LNCaP clone FGC (cell line): ENCODE measurements around the gene YES1.
"Not testable (repeated sequence)": the region's sequence is repeated elsewhere in the genome, so short reads cannot be mapped to it uniquely, and the experiment has no call there.

ENCODE experiments used
- DNase-seq: peaks from one replicate; pipeline ENCODE4 v3.0.0-alpha.2; 2011; ENCODE audit warnings: low read depth
- H3K4me3 ChIP-seq: 2 replicates; pipeline ENCODE4 v1.5.1; 2011; ENCODE audit warnings: mild to moderate bottlenecking, low read depth, low read length, control low read depth
- TF ChIP-seq, protein P1 (sequence below): IDR thresholded peaks from 2 replicates; pipeline ENCODE4 v1.5.1; 2012; ENCODE audit warnings: mild to moderate bottlenecking; ENCODE audit not compliant: control insufficient read depth, insufficient read depth; ENCODE audit errors: extremely low read depth

The YES1 gene

DNA sequence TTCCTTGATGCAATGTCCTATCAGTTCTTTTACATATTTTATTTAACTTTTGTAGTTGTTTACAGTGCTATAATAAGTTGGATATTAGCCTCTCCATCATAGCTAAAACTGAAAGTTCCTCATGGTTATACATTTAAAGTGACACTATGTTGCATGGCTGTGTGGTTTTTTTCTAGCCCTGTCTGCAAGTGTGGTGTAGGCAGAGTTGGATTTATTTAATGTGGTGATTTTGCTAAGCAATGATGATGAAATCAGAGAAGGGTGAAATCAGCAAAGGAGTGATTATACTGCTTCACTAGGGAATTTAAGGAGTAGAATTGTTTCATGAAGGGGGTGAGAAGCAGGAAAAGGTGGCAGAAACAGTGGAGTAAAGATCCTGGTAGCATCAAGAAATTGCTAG lies 81.3 kb downstream of the YES1 start:
- no peak overlapping the region for H3K4me3 ChIP-seq
- TF ChIP-seq, protein P1, sequence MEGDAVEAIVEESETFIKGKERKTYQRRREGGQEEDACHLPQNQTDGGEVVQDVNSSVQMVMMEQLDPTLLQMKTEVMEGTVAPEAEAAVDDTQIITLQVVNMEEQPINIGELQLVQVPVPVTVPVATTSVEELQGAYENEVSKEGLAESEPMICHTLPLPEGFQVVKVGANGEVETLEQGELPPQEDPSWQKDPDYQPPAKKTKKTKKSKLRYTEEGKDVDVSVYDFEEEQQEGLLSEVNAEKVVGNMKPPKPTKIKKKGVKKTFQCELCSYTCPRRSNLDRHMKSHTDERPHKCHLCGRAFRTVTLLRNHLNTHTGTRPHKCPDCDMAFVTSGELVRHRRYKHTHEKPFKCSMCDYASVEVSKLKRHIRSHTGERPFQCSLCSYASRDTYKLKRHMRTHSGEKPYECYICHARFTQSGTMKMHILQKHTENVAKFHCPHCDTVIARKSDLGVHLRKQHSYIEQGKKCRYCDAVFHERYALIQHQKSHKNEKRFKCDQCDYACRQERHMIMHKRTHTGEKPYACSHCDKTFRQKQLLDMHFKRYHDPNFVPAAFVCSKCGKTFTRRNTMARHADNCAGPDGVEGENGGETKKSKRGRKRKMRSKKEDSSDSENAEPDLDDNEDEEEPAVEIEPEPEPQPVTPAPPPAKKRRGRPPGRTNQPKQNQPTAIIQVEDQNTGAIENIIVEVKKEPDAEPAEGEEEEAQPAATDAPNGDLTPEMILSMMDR, result no peak
- DNase-seq, result no peak

DNA sequence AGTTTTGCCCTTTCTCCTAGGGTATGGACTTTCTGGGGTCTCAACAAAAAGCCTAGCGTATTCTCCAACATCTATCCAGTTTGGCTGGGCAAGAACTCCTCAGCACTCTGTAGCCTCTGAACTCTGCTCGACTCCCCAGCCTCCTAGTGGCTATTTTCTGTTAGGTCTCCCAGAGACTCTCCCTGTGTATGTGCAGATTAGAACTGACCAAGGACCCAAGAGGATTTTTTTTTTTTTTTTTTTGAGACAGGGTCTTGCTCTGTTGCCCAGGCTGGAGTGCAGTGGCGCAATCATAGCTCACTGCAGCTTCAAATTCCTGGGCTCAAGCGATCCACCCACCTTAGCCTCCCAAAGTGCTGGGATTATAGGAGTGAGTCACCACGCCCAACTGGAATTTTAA lies 81.9 kb downstream of the YES1 start:
- not testable (repeated sequence) for H3K4me3 ChIP-seq, DNase-seq
- TF ChIP-seq, protein P1, result peak; percentile 17; the same call in 1 of the 2 replicates

DNA sequence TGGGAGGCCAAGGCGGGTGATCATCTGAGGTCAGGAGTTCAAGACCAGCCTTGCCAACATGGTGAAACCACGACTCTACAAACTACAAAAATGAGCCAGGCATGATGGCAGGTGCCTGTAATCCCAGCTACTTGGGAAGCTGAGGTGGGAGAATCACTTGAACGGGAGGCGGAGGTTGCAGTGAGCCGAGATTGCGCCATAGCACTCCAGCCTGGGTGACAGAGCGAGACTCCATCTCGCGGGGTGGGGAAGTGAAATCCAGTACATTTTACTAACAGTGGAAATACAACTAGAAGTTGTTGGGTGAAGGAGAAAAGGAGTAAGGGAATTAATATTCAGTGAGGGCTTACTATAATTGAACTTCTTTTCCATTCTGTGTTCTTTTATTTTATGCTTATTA lies 86.4 kb downstream of the YES1 start:
- no peak overlapping the region for H3K4me3 ChIP-seq
- TF ChIP-seq, protein P1, result no peak
- DNase-seq, result no peak

DNA sequence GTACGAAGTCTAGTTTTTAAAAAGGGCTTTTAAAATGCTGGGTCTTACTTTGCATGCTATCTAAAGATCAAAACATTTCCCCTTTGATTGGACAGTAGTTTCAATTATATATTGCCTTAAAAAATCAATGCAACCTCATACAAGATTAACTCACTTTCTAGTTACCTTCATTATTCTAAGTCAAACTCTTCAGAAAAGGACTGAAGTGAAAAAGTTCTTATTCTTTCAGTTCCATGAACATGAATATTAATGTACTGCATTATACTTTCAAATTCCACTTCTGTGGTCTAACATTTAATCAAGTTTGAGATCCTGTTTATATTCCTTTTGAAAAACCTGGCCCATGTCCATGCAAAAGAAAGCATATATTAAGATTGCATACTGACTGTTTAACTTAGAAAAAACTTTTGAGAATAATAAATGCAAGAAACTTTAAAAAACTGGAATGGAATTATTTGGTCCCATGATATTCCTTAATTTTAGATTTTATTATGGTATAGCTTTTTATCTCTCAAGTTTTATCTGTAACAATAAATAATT lies 88.4 kb downstream of the YES1 start:
- TF ChIP-seq, protein P1, result no peak
- no peak overlapping the region for H3K4me3 ChIP-seq
- no peak for DNase-seq

DNA sequence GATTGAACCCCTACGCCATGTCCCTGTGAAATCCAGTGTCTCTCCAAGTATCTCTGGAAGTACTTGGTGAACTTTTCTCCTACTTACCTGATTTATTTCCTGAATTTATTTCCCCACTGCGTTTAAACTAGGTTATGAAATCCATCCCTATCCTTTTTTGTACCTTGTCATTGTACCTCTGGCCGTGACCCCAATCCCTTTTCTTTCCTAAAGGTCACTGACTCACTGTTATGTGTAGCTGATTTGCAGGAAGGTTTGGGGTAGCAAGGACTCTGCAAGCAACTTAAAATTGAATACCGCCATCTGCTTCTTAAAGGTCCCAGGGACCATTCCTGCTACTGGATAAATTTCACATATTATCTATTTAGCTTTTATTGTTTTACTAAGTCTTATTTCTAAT lies 95.0 kb downstream of the YES1 start:
- no peak overlapping the region for H3K4me3 ChIP-seq
- DNase-seq, result no peak
- TF ChIP-seq, protein P1, result no peak

DNA sequence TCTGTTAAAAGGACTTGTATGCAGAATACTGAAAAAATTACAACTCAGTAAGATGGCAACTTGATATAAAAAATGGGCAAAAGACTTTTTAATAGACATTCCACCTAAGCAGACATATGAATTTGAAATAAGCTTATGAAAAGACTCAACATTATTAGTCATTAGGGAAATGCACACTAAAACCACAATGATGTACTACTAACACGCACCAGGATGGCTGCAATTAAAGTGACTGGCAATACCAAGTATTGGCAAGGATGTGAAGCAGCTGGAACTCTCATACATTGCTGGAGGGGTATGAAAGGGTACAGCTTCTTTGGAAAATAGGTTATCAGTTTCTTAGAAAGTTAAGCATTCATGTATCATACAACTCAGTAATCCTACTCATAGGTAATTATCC lies 96.4 kb downstream of the YES1 start:
- no peak overlapping the region for H3K4me3 ChIP-seq
- TF ChIP-seq, protein P1, result no peak
- DNase-seq, result no peak

DNA sequence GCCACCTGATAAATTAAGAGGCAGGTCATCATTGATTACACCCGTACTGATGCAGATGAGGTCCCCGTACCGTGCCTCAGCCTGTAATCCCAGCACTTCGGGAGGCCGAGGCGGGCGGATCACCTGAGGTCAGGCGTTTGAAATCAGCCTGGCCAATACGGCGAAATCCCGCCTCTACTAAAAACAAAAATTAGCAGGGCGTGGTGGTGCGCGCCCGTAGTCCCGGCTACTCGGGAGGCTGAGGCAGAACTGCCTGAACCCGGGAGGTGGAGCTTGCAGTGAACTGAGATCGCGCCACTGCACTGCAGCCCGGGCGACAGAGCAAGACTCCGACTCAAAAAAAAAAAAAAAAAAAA lies 98.9 kb downstream of the YES1 start:
- peak overlapping the region; percentile 97 for H3K4me3 ChIP-seq

More for the DNA sequence above, 98.9 kb downstream of the YES1 start:
- no peak for DNase-seq
- TF ChIP-seq, protein P1, result no peak
